NCI-H774 (cell line): Measurements from ENCODE around the gene AFAP1.

Experiments used
- DNase-seq: peaks from one replicate; lab custom pipeline; 2025; lab: John Stamatoyannopoulos, UW

Gene AFAP1

DNA sequence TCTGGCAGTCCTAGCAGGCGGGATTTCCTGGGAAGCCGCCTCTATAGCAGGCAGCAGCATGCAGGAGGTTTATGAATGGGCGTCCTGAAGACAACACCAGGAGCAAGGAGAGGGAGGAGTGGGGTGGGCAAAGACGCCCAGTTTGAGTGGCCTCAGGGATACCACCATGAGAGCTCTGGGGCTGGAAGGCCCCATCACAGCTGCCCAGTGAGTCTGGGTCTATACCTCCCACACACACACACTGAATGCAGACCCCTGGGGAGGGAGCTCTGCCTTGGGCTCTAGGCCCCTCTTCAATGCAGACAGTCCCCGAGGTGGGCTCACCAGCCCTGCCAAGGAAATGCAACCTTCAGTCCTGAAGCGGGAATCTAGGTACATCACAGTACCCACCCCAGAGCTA is 98.6 kb downstream of the AFAP1 start:
- no peak for DNase-seq

DNA sequence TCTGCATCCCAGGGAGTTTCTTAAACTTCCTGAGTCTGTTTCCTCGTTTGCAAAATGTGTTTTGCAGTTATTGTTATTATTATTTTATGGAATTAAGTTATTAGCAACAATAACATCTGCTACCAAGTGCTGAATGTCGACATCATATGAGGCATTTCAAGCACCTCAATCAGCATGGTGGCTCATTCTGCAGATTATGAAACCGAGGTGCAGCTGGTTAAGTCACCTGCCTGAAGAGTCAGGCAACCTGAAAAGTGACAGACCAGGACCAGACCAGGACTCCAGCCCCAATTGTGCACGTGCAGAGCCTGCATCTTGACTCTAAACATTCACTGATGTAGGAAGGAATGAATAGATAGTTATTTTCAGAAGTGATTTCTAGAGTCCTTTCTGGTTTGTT is 99.8 kb downstream of the AFAP1 start:
- no peak for DNase-seq

DNA sequence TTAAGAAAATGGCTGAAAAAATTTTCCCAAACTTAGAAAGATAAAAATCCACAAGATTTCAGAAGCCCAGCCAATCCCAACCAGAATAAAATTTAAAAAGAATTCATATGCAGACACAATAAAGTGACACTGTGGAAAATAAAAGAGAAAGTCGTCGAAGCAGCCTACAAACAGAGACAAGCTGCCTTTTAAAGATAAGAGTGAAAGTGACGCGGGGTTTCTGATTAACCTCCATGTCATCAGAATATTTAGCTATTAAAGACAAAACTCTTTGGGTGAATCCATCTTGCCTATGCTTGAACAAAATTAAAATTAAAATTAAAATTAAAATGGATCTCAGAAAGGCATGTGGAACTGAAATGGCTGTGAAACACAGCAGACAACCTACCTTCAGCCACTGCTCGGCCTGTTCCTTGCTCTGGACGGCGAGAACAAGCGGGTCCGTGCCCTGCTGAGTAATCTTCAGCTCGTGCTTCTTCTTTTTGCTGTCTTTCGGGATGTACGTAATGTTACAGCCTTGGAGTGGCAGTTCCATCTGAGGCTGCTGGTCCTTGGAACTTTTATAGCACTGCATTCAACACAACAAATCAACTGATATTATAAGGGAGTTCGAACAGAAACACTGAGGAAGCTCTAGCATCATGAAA is 101.4 kb downstream of the AFAP1 start:
- no peak for DNase-seq

DNA sequence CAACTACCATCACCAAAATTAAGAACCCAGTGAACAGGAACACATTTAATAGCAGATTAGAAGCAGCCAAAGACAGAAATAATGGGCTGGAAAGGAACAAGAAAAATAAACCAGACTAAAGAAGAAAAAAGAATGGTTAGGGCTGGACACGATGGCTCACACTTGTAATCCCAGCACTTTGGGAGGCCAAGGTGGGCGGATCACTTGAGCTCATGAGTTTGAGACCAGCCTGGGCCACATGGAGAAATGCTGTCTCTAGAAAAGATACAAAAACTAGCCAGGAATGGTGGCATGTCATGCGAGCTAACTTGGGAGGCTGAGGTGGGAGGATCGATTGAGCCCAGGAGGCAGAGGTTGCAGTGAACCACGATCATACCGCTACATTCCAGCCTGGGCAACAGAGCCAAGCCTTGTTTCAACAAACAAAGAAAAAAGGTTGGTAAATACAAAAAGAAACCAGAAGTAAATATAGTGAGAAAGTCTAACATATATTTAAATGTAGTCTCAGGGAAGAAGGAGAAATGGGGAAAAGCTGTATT is 102.0 kb downstream of the AFAP1 start:
- DNase-seq = no peak

DNA sequence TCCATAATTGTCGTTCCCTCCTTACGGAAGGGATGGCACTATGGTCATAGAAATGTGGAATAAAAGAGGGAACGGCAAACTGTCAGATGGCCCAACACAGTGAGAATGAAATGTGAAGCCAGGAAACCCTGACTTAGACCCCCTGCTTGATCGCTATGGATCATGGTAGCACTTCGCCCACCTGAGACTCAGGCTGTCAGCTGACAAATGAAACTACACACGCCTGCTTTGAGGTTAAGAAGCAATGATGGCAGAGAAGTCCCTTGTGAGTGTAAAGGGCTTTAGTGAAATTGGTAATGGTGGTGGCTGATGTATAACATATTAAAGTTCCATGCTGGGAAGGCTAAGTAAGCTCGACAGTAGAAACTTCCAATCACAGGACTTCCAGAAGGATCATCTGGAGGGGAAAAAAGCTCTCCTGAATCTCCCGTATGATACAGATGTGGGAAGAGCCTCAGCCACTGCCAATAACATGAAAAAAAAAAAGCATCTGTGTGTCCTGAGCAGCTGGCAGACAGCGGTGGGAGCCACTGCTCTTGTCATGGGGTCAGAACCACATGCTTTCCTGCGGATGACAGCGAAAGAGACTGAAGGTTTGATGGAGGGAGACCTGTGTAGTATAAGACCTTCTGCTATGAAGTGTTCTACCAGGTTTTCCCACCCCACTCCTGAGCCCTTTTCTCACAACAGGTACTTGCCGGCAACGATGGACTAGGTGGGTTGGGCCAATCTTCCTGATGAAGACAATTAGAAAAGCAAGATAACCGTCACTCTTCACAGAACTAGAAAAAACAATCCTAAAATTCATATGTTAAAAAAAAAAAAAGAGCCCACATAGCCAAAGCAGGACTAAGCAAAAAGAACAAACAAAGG is 107.6 kb downstream of the AFAP1 start:
- DNase-seq = no peak

DNA sequence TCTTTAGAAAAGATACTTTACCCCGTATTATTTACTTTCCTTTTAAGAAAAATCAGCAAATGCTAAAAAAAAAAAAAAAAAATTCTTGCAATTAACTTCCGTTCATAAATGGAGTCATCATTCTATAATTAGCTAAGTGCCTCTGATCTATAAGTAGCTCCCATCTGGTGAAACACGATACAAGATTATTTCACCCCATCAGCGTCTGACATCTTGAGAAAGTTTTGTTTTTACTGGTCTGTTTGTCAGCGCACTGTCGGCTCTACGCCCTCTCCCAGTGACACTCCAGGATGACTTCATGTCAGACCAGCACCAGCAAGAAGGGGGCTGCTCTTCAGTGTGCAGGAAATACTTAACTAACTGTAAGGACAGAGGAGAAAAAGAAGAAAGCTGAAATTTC is 108.3 kb downstream of the AFAP1 start:
- no peak for DNase-seq

DNA sequence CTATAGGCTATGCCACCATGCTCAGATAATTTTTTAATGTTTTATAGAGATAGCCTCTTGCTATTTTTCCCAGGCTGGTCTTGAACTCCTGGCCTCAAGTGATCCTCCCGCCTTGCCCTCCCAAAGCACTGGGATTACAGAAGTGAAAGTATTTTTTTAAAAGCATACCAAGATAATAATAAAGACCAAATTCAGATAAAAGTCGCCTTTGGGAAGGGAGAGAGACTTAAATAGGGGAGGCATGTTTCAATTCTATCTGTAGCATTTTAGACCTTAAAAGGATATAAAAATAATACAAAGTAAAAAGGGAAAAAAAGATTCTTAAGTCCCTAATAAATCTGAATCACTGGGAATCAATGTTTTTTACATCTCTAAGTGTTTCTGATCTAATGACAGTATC is 108.9 kb downstream of the AFAP1 start:
- no peak for DNase-seq

DNA sequence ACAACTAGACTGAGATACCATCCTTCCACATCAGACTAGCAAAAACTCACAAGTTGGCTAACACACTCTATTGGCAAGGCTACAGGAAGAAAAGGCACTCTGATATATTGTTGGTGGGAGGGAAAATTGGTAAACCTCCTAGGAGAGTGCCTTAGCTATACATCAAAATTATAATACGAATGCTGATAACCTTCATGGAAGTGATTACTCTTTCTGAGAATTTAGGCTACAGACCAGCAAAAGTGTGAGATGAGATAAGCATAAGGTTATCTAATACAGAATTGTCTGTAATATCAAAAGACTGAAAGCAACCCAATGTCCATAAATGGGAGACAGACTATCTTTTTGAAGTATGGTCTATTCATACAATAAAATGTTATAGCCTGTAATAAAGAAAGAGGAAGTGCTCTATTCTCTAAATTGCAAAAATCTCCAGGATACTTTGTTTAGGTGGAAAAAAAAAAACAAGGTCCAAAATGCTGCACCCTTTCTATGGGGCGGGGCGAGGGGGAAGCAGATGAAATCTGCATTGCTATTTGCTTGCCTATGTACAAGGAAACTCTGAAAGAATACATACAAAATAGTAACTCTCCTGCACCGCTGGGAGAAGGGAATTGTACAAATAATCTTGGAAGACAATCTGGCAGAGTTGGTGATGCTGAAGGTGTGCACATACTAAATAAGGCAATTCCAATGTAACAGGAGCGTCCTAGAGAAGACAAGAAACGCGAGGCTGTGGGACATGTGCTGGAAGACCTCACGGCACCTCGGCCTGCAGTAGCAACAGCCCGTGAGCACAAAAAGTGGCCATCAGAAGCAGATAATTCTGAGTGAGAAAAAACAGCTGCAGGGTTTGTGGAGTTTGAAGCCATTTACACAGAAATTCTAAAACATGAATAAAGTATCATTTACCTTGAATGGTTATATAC is 109.7 kb downstream of the AFAP1 start:
- no peak for DNase-seq

DNA sequence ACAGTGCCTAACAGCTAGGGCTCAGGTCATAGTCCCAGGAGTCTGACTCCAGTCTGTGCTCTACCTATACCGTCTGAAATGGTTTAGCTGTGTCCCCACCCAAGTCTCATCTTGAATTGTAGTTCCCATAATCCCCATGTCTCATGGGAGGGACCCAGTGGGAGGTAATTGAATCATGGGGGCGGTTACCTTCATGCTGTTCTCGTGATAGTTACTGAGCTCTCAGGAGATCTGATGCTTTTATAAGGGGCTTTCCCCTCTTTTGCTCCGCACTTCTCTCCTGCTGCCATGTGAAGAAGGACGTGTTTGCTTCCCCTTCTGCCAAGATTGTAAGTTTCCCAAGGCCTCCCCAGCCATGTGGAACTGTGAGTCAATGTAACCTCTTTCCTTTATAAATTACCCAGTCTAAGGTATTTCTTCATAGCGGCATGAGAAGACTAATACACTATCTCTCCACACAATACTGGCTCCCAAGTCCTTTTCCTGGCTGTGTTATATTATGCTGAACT is 110.8 kb downstream of the AFAP1 start:
- DNase-seq = no peak

DNA sequence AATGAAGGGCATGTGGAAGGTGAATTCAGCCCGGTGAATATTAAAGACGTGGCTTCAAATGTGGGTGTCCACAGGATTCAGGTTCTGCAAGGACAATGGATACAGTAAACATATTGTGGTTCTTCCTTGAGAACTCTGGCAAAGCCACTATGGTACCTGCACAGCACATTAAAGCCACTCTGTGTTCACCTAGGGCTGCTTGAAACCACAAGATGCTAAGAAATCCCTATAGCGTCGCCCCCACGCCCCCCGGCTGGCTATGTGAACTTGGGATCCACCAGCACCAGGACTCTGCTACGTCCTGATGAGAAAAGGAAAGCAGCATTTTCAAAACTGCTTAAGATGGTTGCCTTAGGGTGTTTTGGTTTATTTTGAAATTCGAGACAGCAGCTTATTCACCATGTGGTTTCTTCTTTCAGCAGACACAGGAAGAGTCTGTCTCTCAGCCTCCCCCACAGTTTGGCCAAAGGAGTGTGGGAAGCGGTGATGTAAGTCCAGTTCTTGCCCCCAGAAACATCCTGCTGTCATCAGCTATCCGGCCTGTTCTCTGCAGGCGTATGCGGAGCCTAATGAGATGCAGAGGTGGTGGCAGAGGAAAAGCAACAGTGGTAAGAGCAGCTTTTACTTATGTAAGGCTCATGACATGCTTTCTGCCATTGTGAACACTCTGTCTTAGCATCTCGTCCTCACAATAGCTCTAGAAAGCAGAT is 111.5 kb downstream of the AFAP1 start:
- no peak for DNase-seq

DNA sequence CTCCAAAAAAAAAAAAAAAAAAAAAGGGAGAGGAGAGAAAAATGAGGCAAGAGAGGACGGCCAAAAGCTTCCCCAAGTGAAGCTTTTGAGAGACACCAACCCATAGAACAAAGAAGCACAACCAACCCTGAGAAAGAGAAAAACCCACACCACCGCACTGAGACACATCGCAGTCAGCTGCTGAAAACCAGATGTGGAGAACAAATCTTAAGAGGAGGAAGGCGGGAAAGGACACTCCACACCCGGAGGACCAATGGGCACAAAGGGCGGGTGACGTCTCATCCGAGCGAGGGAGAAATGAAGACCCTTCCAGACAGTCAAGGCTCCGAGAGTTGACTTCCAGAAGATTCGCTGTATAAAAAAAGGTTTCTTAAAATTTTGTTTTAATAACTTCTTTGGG is 112.1 kb downstream of the AFAP1 start:
- no peak for DNase-seq

DNA sequence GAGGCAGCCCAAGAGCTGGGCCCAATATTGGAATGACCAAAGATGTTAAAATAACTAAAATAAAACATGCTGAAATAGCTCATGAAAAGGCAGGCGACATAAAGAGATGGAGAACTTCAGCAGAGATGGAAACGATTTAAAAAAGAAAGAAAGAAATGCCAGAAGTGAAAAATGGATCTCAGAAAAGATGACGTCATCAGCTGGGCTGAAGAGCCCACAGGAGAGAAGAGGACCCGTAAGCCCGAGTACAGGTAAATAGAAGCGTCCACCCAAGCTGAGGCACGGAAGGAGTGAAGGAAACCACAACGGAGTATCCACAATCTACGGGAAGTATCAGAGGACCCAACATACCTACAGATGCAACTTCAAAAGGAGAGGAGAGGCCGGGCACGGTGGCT is 112.8 kb downstream of the AFAP1 start:
- no peak for DNase-seq

DNA sequence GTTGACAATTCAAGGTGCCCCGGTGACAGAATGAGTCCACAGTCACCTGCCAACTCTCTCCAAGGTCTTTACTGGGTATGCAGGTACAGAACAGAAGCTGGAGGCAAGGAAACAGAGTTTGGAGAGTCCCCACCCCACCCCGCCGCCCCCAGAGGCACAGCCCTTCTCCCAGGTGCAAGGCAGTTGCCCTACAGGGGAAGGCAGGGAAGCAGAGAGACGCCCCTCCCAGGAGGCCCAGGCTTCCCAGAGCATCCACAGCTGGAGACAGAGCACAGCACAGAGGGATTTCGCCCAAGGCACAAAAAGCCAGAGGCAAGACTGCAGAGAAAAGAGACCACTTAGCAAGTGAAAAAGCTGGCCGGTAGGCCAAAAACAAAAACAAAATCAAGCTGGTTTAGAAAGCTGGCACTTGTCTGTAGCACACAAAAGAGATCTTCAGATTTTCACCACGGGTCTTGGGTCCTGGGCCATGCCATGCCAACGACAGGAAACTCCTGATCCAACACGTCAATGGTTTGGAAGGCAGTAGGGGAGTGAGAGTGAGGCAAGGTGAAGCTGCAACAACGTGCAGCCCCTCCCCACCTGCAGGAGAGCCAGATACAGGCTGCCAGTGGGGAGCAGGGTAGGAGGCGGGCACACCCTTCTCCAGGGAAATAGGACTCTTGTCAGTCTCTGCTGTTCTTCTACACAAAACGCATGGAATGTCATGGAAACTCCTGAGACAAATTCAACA is 113.3 kb downstream of the AFAP1 start:
- no peak for DNase-seq

DNA sequence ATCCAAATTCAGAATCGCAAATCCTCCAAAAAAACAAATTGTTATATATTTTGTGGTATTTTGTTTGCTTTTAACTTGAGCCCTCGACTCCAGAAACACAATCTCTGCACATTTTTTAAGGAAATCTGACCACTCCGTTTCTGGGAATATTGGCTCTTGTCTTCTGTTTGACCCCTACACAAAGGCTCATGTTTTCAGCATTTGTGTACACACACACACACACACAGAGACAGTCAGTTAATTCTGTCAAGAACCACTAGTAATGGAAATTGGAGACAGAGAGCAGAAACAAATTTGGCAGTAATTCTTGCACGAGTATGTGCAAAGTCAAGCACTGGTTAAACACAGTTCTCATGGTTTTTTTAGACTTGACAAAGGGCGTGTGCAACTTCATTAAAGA is 115.4 kb downstream of the AFAP1 start:
- DNase-seq = no peak

DNA sequence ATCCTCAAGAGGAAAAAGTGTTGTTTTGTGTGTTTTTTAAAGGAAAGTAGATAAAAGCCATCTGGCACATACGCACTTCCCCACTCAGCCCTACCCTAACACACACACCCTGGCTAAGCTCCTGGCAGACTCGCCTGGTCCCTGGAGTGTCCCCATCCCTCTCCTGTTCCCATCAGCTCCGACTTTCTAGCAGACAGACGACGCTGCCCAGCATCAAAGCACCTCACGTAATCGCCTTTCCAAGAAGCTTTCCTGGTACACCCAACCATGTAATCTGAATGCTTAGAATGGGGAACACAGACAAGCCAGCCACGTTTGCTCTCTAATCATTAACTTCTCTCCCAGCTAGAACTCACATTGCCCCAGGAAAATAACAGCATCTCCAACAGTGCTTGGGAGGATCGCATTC is 116.2 kb downstream of the AFAP1 start:
- DNase-seq = no peak

DNA sequence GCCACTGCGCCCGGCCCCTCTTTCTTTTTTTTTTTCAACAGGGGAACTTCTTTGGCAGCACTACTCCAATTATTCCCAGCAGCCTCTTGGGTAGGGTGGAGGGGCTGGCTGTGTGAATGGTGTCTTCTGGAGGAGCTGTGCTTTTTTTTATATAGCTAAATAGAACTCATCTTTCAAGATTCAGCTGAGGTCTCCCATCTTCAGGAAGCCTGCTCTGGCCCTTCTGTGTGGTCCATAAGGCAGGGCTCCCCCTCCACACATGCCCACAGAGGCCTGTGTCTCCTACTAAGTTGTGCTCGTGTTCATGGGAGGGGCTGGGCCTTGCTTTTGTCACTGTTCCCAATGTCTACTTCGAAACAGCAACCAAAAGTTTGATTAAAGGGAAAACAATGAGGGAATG is 116.8 kb downstream of the AFAP1 start:
- DNase-seq = no peak

DNA sequence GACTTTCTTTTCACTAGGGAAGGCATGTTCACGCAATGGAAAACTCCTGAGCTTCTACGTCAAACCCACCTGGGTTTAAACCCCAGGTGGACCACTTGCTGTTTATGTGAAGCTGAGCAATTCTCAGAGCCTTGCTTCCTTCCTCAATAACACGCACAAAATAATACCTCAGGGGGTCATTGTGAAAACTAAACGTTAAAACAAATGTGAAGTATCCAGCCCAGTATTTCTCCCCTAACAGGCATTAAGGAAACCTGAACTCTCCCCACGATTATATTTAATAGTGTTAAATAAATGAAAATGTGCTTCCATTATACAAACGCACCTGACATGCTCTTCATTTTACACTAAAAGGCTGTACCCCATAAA is 117.5 kb downstream of the AFAP1 start:
- DNase-seq = no peak

DNA sequence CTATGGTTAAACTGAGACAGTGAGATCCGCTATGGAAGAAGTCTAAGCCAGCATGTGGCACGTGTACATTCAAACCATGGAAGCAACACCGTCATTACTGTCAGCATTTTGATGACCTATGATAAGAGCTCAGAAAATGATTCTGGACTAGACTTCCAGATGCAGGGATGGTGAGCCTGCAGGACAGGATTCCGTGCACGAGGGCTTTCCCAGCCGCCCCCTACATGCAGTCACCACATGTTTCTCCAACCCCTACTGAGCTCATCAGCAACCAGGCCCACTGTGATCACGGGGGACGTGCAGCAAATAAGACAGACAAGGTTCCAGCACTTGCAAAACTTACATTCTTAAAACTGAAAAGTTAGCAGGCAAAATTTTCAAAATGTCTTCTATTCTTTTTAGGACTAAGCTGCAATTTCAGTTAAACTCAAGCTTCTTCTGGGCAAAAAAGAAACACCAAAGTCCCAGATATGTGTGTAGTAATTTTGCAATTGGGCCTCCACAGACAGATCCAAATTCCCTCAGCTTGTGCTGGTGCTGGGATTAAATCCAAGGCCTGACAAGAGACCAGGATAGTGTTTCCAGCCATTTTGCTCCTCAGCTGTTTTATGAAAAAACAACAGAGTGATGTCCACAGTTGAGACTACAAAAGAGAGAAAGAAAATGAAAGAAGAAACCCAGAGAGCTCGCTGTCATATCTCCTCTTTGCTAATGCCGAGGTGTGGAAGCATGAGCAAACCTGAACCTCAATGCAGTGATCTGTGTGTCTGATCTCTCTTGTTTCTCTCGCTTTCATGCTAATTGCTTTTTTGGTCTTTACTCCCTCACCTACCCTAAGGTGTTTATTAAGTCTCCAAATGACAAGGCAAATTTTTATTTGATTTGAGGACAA is 118.2 kb downstream of the AFAP1 start:
- DNase-seq = no peak

DNA sequence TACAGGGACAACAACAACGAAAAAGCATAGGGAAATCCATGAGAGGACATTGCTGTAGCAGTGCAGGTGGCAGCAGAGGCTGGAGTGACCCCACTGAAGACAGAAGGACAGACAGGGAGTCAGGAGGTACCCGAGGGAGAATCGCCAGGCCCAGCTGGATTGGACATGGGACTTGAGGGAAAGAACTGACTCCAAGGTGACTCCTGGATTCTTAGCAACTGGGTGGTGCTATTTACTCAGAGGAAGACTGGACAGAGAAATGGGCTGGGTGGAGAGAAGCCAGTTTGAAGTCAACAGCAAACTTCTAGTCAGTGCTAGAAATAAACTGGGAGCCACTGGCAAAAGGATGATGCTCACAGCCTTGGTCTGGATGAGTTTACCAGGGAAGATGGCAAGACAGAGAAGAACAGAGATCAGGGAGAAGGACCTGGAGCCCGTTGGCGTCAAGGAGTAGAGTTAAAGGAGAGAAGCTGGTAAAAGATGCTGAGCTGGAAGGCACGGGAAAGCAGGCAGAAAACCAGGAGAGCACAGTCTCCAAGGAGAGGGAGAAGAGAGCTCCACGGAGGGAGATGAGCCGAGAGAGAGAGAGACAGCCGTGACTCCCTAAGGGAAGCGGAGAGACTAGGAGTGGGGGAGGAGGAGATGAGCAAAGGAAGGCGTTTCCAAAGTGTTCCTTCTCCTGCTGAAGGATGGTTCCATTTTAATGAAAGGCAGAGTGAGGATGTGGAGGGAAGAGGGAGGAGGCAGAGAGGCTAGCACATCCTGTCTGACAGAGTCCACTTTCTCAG is 119.4 kb downstream of the AFAP1 start:
- DNase-seq = no peak
